ENCODE measurements around the gene FMN1. TPM values are rescaled to one million over a fixed set of nuclear protein-coding genes. Genes with fewer than 3 reads are reported as not detected.
A peak's percentile ranks its signal among the peaks of the same experiment; 100 is the strongest.

FMN1 gene
- total RNA-seq, 1 experiment from 2014 or later: 4.5 TPM

DNA sequence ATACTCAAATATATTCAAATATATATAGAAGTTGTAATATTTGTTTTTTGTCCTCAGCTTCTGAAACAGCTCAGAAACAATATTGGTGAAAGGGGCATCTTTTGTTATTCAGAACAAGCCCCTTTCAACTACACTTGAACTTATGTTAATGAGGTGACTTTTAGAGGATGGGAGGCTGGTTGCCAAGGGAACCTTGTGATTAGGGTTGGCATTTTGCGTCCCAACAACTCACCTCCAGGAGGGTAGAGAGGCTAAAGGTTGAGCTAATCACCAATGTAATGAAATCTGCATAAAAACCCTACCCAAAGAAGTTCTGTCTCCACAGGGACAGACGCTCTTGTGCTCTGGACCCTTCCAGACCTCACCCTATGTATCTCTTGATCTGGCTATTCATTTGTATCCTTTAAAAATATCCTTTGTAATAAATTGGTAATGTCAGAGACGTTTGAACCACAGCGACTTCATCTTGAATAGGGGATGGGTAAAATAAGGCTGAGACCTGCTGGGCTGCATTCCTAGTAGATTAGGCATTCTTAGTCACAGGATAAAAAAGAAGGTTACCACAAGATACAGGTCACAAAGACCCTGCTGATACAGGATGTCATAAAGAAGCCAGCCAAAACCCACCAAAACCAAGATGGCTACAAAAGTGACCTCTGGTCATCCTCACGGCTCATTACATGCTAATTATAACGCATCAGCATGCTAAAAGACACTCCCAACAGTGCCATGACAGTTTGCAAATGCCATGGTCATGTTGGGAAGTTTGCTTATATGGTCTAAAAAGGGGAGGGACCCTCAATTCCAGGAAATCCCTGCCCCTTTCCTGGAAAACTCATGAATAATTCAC, 111.1 kb downstream of the FMN1 start:
- DNase-seq (ENCODE audit: low spot score) (peak; percentile 30), ATAC-seq (peak; percentile 77)
- no peak for TF ChIP-seq NR3C1 (CRISPR knock-in tag; conservative IDR thresholded peaks at IDR 0.05; ENCODE audit: low read depth)
- TF ChIP-seq CBFB (CRISPR knock-in tag; IDR thresholded peaks at IDR 0.05; ENCODE audit: low read depth): no peak
- TF ChIP-seq, protein P1, sequence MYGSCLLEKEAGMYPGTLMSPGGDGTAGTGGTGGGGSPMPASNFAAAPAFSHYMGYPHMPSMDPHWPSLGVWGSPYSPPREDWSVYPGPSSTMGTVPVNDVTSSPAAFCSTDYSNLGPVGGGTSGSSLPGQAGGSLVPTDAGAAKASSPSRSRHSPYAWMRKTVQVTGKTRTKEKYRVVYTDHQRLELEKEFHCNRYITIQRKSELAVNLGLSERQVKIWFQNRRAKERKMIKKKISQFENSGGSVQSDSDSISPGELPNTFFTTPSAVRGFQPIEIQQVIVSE (CRISPR knock-in tag; IDR thresholded peaks at IDR 0.05; ENCODE audit: borderline replicate concordance): no peak
- TF ChIP-seq, protein P2, sequence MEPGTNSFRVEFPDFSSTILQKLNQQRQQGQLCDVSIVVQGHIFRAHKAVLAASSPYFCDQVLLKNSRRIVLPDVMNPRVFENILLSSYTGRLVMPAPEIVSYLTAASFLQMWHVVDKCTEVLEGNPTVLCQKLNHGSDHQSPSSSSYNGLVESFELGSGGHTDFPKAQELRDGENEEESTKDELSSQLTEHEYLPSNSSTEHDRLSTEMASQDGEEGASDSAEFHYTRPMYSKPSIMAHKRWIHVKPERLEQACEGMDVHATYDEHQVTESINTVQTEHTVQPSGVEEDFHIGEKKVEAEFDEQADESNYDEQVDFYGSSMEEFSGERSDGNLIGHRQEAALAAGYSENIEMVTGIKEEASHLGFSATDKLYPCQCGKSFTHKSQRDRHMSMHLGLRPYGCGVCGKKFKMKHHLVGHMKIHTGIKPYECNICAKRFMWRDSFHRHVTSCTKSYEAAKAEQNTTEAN (CRISPR knock-in tag; IDR thresholded peaks at IDR 0.05): no peak
- TF ChIP-seq, protein P3, sequence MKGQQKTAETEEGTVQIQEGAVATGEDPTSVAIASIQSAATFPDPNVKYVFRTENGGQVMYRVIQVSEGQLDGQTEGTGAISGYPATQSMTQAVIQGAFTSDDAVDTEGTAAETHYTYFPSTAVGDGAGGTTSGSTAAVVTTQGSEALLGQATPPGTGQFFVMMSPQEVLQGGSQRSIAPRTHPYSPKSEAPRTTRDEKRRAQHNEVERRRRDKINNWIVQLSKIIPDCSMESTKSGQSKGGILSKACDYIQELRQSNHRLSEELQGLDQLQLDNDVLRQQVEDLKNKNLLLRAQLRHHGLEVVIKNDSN (CRISPR knock-in tag; IDR thresholded peaks at IDR 0.05): no peak
- no peak for TF ChIP-seq TEAD1 (CRISPR knock-in tag; IDR thresholded peaks at IDR 0.05)
- ChIA-PET POLR2A (no interaction called here), CTCF (interaction anchor here (0.6 to 2.0 kb wide), 5 partner anchors 15 to 433 kb away, joined by 3 to 7 read pairs (median 3); partner anchors contain the start of gene FMN1)
- Mint-ChIP-seq H3K36me3 (no peaks in the 10 kb centered on the region), H3K9me3 (no peaks in the 10 kb centered on the region), H3K4me3 (no peak overlapping the region), H3K27me3 (ENCODE audit: low read depth) (no peaks in the 10 kb centered on the region), H3K4me1 (peaks cover 50% of the 10 kb centered on the region), H3K27ac (peak overlapping the region; percentile 58)

DNA sequence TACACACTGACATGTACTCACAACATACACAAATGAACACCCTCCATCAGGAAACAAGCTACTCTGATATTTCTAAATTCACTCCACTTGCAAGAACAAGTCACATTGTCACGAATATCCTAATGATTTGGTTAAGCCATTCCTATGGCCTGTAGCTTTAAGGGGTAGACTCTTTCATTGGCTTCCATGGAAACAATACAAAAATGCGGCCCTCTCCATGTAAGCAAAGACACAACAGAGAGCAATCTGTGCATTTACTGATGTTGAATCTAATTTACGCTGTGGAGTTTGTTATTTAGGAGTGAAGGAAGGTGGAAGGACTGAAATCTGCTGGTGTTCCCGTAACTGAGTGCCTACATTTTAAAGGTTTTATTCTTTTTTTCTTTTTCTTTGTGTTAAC, 114.5 kb downstream of the FMN1 start:
- CTCF ChIA-PET: interaction anchor here (0.5 to 1.1 kb wide), 2 partner anchors 9 to 11 kb away, joined by 3 read pairs; no protein-coding TSS in a partner anchor

More for the DNA sequence above, 114.5 kb downstream of the FMN1 start:
- no peak for ATAC-seq
- Mint-ChIP-seq H3K4me1 (peaks cover 40% of the 10 kb centered on the region), H3K9me3 (no peaks in the 10 kb centered on the region), H3K36me3 (no peaks in the 10 kb centered on the region), H3K27ac (no peak overlapping the region), H3K27me3 (ENCODE audit: low read depth) (no peaks in the 10 kb centered on the region), H3K4me3 (no peak overlapping the region)
- TF ChIP-seq RORB (CRISPR knock-in tag; IDR thresholded peaks at IDR 0.05) (no peak), SP1 (CRISPR knock-in tag; conservative IDR thresholded peaks at IDR 0.05) (no peak), ELF4 (CRISPR knock-in tag; IDR thresholded peaks at IDR 0.05; ENCODE audit: low read depth) (no peak), ZNF219 (CRISPR knock-in tag; IDR thresholded peaks at IDR 0.05; ENCODE audit: borderline replicate concordance) (no peak), NFYB (CRISPR knock-in tag; conservative IDR thresholded peaks at IDR 0.05; ENCODE audit: low read depth) (no peak), NR2C2 (CRISPR knock-in tag; IDR thresholded peaks at IDR 0.05) (no peak)
- TF ChIP-seq, protein P4, sequence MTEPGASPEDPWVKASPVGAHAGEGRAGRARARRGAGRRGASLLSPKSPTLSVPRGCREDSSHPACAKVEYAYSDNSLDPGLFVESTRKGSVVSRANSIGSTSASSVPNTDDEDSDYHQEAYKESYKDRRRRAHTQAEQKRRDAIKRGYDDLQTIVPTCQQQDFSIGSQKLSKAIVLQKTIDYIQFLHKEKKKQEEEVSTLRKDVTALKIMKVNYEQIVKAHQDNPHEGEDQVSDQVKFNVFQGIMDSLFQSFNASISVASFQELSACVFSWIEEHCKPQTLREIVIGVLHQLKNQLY (CRISPR knock-in tag; IDR thresholded peaks at IDR 0.05): no peak
- TF ChIP-seq, protein P5, sequence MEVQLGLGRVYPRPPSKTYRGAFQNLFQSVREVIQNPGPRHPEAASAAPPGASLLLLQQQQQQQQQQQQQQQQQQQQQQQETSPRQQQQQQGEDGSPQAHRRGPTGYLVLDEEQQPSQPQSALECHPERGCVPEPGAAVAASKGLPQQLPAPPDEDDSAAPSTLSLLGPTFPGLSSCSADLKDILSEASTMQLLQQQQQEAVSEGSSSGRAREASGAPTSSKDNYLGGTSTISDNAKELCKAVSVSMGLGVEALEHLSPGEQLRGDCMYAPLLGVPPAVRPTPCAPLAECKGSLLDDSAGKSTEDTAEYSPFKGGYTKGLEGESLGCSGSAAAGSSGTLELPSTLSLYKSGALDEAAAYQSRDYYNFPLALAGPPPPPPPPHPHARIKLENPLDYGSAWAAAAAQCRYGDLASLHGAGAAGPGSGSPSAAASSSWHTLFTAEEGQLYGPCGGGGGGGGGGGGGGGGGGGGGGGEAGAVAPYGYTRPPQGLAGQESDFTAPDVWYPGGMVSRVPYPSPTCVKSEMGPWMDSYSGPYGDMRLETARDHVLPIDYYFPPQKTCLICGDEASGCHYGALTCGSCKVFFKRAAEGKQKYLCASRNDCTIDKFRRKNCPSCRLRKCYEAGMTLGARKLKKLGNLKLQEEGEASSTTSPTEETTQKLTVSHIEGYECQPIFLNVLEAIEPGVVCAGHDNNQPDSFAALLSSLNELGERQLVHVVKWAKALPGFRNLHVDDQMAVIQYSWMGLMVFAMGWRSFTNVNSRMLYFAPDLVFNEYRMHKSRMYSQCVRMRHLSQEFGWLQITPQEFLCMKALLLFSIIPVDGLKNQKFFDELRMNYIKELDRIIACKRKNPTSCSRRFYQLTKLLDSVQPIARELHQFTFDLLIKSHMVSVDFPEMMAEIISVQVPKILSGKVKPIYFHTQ (CRISPR knock-in tag; IDR thresholded peaks at IDR 0.05): no peak
- TF ChIP-seq, protein P6, sequence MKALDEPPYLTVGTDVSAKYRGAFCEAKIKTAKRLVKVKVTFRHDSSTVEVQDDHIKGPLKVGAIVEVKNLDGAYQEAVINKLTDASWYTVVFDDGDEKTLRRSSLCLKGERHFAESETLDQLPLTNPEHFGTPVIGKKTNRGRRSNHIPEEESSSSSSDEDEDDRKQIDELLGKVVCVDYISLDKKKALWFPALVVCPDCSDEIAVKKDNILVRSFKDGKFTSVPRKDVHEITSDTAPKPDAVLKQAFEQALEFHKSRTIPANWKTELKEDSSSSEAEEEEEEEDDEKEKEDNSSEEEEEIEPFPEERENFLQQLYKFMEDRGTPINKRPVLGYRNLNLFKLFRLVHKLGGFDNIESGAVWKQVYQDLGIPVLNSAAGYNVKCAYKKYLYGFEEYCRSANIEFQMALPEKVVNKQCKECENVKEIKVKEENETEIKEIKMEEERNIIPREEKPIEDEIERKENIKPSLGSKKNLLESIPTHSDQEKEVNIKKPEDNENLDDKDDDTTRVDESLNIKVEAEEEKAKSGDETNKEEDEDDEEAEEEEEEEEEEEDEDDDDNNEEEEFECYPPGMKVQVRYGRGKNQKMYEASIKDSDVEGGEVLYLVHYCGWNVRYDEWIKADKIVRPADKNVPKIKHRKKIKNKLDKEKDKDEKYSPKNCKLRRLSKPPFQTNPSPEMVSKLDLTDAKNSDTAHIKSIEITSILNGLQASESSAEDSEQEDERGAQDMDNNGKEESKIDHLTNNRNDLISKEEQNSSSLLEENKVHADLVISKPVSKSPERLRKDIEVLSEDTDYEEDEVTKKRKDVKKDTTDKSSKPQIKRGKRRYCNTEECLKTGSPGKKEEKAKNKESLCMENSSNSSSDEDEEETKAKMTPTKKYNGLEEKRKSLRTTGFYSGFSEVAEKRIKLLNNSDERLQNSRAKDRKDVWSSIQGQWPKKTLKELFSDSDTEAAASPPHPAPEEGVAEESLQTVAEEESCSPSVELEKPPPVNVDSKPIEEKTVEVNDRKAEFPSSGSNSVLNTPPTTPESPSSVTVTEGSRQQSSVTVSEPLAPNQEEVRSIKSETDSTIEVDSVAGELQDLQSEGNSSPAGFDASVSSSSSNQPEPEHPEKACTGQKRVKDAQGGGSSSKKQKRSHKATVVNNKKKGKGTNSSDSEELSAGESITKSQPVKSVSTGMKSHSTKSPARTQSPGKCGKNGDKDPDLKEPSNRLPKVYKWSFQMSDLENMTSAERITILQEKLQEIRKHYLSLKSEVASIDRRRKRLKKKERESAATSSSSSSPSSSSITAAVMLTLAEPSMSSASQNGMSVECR (CRISPR knock-in tag; IDR thresholded peaks at IDR 0.05; ENCODE audit: borderline replicate concordance): no peak
- TF ChIP-seq, protein P7, sequence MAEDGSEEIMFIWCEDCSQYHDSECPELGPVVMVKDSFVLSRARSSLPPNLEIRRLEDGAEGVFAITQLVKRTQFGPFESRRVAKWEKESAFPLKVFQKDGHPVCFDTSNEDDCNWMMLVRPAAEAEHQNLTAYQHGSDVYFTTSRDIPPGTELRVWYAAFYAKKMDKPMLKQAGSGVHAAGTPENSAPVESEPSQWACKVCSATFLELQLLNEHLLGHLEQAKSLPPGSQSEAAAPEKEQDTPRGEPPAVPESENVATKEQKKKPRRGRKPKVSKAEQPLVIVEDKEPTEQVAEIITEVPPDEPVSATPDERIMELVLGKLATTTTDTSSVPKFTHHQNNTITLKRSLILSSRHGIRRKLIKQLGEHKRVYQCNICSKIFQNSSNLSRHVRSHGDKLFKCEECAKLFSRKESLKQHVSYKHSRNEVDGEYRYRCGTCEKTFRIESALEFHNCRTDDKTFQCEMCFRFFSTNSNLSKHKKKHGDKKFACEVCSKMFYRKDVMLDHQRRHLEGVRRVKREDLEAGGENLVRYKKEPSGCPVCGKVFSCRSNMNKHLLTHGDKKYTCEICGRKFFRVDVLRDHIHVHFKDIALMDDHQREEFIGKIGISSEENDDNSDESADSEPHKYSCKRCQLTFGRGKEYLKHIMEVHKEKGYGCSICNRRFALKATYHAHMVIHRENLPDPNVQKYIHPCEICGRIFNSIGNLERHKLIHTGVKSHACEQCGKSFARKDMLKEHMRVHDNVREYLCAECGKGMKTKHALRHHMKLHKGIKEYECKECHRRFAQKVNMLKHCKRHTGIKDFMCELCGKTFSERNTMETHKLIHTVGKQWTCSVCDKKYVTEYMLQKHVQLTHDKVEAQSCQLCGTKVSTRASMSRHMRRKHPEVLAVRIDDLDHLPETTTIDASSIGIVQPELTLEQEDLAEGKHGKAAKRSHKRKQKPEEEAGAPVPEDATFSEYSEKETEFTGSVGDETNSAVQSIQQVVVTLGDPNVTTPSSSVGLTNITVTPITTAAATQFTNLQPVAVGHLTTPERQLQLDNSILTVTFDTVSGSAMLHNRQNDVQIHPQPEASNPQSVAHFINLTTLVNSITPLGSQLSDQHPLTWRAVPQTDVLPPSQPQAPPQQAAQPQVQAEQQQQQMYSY (CRISPR knock-in tag; IDR thresholded peaks at IDR 0.05): no peak
- TF ChIP-seq, protein P2 (CRISPR knock-in tag; IDR thresholded peaks at IDR 0.05): no peak
- DNase-seq (ENCODE audit: low spot score): no peak
- POLR2A ChIA-PET: no interaction called here
